GM23248 (cell line): ENCODE data around the gene NUP214. TPM values are rescaled to one million over a fixed set of nuclear protein-coding genes. Genes with fewer than 3 reads are reported as not detected.
"Not testable (repeated sequence)": the region's sequence is repeated elsewhere in the genome, so short reads cannot be mapped to it uniquely, and the experiment has no call there.

Experiments used
- DNase-seq: peaks from one replicate; pipeline ENCODE4 v3.0.0-alpha.2; 2015
- H2AFZ ChIP-seq: fragments of 200-600 bp; sonication (generic); 2 replicates; pipeline ENCODE4 v1.6.1; 2016; ENCODE audit warnings: antibody characterized with exemption
- H3F3A ChIP-seq: fragments of 200-600 bp; sonication (generic); 2 replicates; pipeline ENCODE4 v1.6.1; 2016; ENCODE audit warnings: mild to moderate bottlenecking, antibody characterized with exemption, mixed run types; ENCODE audit not compliant: insufficient read depth
- H3K27ac ChIP-seq: fragments of 200-600 bp; sonication (generic); 2 replicates; pipeline ENCODE4 v1.5.1; 2016; ENCODE audit warnings: mild to moderate bottlenecking
- H3K27me3 ChIP-seq: fragments of 200-600 bp; sonication (generic); replicated peaks from 2 replicates; pipeline ENCODE4 v1.6.1; 2016; ENCODE audit warnings: mild to moderate bottlenecking; ENCODE audit not compliant: insufficient read depth
- H3K36me3 ChIP-seq: fragments of 200-600 bp; sonication (generic); 2 replicates; pipeline ENCODE4 v1.6.1; 2016; ENCODE audit warnings: low read depth, mild to moderate bottlenecking
- H3K4me1 ChIP-seq: fragments of 200-600 bp; sonication (generic); 2 replicates; pipeline ENCODE4 v1.6.1; 2016; ENCODE audit warnings: mild to moderate bottlenecking; ENCODE audit not compliant: insufficient read depth
- H3K4me2 ChIP-seq: fragments of 200-600 bp; sonication (generic); one replicate; pipeline ENCODE4 v1.6.1; 2016; ENCODE audit warnings: mild to moderate bottlenecking; ENCODE audit not compliant: unreplicated experiment
- H3K4me3 ChIP-seq: fragments of 200-600 bp; sonication (generic); 2 replicates; pipeline ENCODE4 v1.5.1; 2016; ENCODE audit warnings: mild to moderate bottlenecking
- H3K79me2 ChIP-seq: fragments of 200-600 bp; sonication (generic); 2 replicates; pipeline ENCODE4 v1.6.1; 2016; ENCODE audit warnings: mild to moderate bottlenecking; ENCODE audit not compliant: insufficient read depth
- H3K9ac ChIP-seq: fragments of 200-600 bp; sonication (generic); 2 replicates; pipeline ENCODE4 v1.6.1; 2016; ENCODE audit warnings: mild to moderate bottlenecking
- H3K9me2 ChIP-seq: fragments of 200-600 bp; sonication (generic); 2 replicates; pipeline ENCODE4 v1.6.1; 2016; ENCODE audit warnings: mixed run types, mild to moderate bottlenecking, moderate library complexity; ENCODE audit not compliant: insufficient read depth
- H3K9me3 ChIP-seq: fragments of 200-600 bp; sonication (generic); one replicate; pipeline ENCODE4 v1.6.1; 2017; ENCODE audit warnings: low read depth
- H4K20me1 ChIP-seq: fragments of 200-600 bp; sonication (generic); 2 replicates; pipeline ENCODE4 v1.6.0; 2016; ENCODE audit not compliant: insufficient read depth
- EZH2 ChIP-seq: fragments of 200-600 bp; sonication (generic); IDR thresholded peaks from 2 replicates; pipeline ENCODE4 v1.6.1; 2018; ENCODE audit warnings: antibody characterized with exemption, mild to moderate bottlenecking; ENCODE audit not compliant: insufficient read depth, poor library complexity, severe bottlenecking
- EZH2phosphoT487 ChIP-seq: fragments of 200-600 bp; sonication (generic); IDR thresholded peaks from 2 replicates; pipeline ENCODE4 v1.6.1; 2018; ENCODE audit warnings: antibody characterized with exemption, moderate library complexity, mild to moderate bottlenecking, low read depth; ENCODE audit not compliant: insufficient read depth
- WGBS, 2 experiments: methylation state at CpG; one replicate each; pipeline ENCODE4 v1.1.6; 2015 to 2017; ENCODE audit warnings: low lambda C conversion rate in 2 of 2, low coverage in 1 of 2; ENCODE audit errors: missing lambda C conversion rate in 2 of 2; 5-methylcytosine and 5-hydroxymethylcytosine counted together
- in situ Hi-C: fragments of 300-500 bp; cut with MboI; formaldehyde crosslinking; loops from 2 replicates; pipeline ENCODE4 v1.15.0; 2020
- polyA plus RNA-seq: library from polyadenylated mRNA; unstranded; fragments of >200 nt; fragmentation: Nextera tagmentation; extraction: Ambion mirVana; gene quantifications from 2 replicates; pipeline ENCODE4 v1.2.1, GENCODE V29; 2016
- total RNA-seq: library from RNA; depleted of rRNA; stranded (reverse); fragments of >200 nt; shearing (Covaris generic); gene quantifications from 2 replicates; pipeline ENCODE4 v1.2.3, GENCODE V29; 2014

NUP214 gene
- total and polyA plus RNA-seq, 2 experiments from 2014 or later = 13.1 to 14.3 TPM

- peaks cover 30% of the 10 kb centered on the region; the same call in 1 of the 2 replicates for H3K36me3 ChIP-seq
Measured at GRCh38 chr9:131206495-131206894, 81.1 kb downstream of the NUP214 start.

DNA sequence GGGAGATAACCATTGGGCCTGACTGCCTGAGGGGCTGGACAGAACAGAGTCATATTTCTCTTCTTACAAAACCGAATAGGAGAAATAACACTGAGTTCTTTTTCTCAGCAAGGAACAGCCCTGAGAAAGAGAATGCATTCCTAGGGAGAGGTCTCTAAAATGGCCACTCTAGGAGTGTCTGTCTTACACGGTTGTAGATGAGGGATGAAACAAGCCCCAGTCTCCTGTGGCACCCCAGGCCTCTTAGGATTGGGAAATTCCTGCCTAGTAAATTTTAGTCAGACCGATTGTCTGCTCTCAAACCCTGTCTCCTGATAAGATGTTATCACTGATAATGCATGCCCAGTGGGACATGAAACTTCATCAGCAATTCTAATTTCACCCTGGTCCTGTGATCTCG, 86.5 kb downstream of the NUP214 start:
- H3K9me2 ChIP-seq, H3K27ac ChIP-seq, H4K20me1 ChIP-seq, H3K9me3 ChIP-seq, H2AFZ ChIP-seq, H3K4me1 ChIP-seq, in situ Hi-C loops, H3K27me3 ChIP-seq, H3K9ac ChIP-seq, H3K4me2 ChIP-seq, DNase-seq, H3K79me2 ChIP-seq, H3K4me3 ChIP-seq: not testable (repeated sequence)
- 95 to 99% methylated on average over 4 of the region's 4 CpGs for WGBS, 2 experiments
- peaks cover 26% of the 10 kb centered on the region for H3F3A ChIP-seq
- peaks cover 17% of the 10 kb centered on the region; the same call in 1 of the 2 replicates for H3K36me3 ChIP-seq

More at GRCh38 chr9:131206495-131206894, 81.1 kb downstream of the NUP214 start:
- Histone ChIP-seq H4K20me1 (no peaks in the 10 kb centered on the region), H3K4me1 (no peaks in the 10 kb centered on the region), H3K9me2 (no peaks in the 10 kb centered on the region), H3F3A (no peaks in the 10 kb centered on the region), H3K9ac (no peak overlapping the region), H3K4me3 (no peak overlapping the region), H3K79me2 (no peaks in the 10 kb centered on the region), H3K9me3 (no peaks in the 10 kb centered on the region), H3K27me3 (no peaks in the 10 kb centered on the region), H3K4me2 (no peak overlapping the region), H2AFZ (no peak overlapping the region), H3K27ac (no peak overlapping the region)
- in situ Hi-C loops = no loop called here
- no peak for DNase-seq
- TF ChIP-seq EZH2phosphoT487 (no peak), EZH2 (no peak)
- WGBS, 2 experiments = 96 to 99% methylated on average over 3 of the region's 3 CpGs

- no peaks in the 10 kb centered on the region for H4K20me1 ChIP-seq
- no peaks in the 10 kb centered on the region for H3K9me3 ChIP-seq
- H3K79me2 ChIP-seq = no peaks in the 10 kb centered on the region
- peaks cover 26% of the 10 kb centered on the region for H3F3A ChIP-seq
- WGBS, 2 experiments = 67 to 72% methylated on average over 7 of the region's 7 CpGs
- H3K27me3 ChIP-seq = no peaks in the 10 kb centered on the region
- H3K9me2 ChIP-seq = no peaks in the 10 kb centered on the region
- H2AFZ ChIP-seq = no peak overlapping the region
- no peak overlapping the region for H3K9ac ChIP-seq
- no peak overlapping the region for H3K4me2 ChIP-seq
- DNase-seq = peak; percentile 62
- no peak overlapping the region for H3K4me3 ChIP-seq
- no peak for TF ChIP-seq EZH2phosphoT487
- peaks cover 12% of the 10 kb centered on the region for H3K4me1 ChIP-seq
- H3K36me3 ChIP-seq = peaks cover 8% of the 10 kb centered on the region; the same call in 1 of the 2 replicates
- in situ Hi-C loops = no loop called here
- H3K27ac ChIP-seq = no peak overlapping the region
Measured at GRCh38 chr9:131214286-131214856, 89.0 kb downstream of the NUP214 start.

- Histone ChIP-seq H3K4me1 (peaks cover 12% of the 10 kb centered on the region), H4K20me1 (no peaks in the 10 kb centered on the region), H3K27ac (no peak overlapping the region), H3K36me3 (peaks cover 8% of the 10 kb centered on the region; the same call in 1 of the 2 replicates), H3F3A (peaks cover 26% of the 10 kb centered on the region), H3K27me3 (no peaks in the 10 kb centered on the region), H3K9me3 (no peaks in the 10 kb centered on the region), H3K9me2 (no peaks in the 10 kb centered on the region), H2AFZ (no peak overlapping the region), H3K79me2 (no peaks in the 10 kb centered on the region), H3K4me3 (no peak overlapping the region), H3K9ac (no peak overlapping the region), H3K4me2 (no peak overlapping the region)
- in situ Hi-C loops = no loop called here
- 85 to 86% methylated on average over 4 of the region's 4 CpGs for WGBS, 2 experiments
- TF ChIP-seq EZH2 (no peak), EZH2phosphoT487 (no peak)
- DNase-seq = no peak
Measured at GRCh38 chr9:131214876-131215275, 89.5 kb downstream of the NUP214 start.

DNA sequence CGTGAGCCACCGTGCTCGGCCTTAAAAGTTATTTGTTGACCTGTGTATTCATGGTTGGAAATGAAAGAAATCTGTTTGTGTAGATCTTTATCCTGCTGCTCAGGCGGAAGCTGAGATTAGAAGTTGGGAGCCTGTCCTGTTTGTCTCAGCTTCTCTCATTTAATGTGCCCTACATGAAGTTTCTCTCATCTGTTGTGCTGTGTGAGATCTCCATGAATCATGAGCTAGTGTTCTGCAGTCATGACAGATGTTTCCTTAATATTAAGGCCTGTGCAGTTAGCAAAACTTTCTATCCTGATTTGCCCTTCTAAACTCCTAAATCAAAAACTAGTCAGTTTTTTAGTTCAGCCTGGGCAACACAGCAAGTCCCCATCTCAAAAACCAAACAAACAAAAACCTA, 91.4 kb downstream of the NUP214 start:
- Histone ChIP-seq H3K79me2 (no peaks in the 10 kb centered on the region), H2AFZ (no peak overlapping the region), H3K9ac (no peak overlapping the region), H3K27ac (no peak overlapping the region), H3F3A (peaks cover 26% of the 10 kb centered on the region), H3K4me2 (no peak overlapping the region), H4K20me1 (no peaks in the 10 kb centered on the region), H3K36me3 (0 out of 2 replicates have a peak, but pooled peaks cover 2% of the 10 kb centered on the region), H3K27me3 (no peaks in the 10 kb centered on the region), H3K4me3 (no peak overlapping the region), H3K4me1 (peaks cover 12% of the 10 kb centered on the region), H3K9me2 (no peaks in the 10 kb centered on the region), H3K9me3 (no peaks in the 10 kb centered on the region)
- 93 to 99% methylated on average over 4 of the region's 4 CpGs for WGBS, 2 experiments
- TF ChIP-seq EZH2phosphoT487 (no peak), EZH2 (no peak)
- DNase-seq = no peak
- in situ Hi-C loops = no loop called here
